ENCODE measurements around the gene LHPP.
A peak's percentile ranks its signal among the peaks of the same experiment; 100 is the strongest.

LHPP gene

GRCh38 chr10:124418726-124419501, 42.7 kb upstream of the LHPP start, which contains the start of gene OAT:
Gene OAT, minus strand, starts transcription at chr10:124418923. Its CDS starts 6,752 bp downstream, at chr10:124412171.
- no CpG with 5 or more reads among the region's 70 CpGs for WGBS (ENCODE audit: extremely low coverage, insufficient coverage, low lambda C conversion rate)
- Histone ChIP-seq H3K79me2 (ENCODE audit: control insufficient read depth, insufficient read depth, low read length) (peaks cover 26% of the 10 kb centered on the region), H4K8ac (ENCODE audit: low read depth, low read length) (no peak within 1 kb of the TSS), H3K4me1 (ENCODE audit: control insufficient read depth, low read depth, low read length) (peaks cover 4% of the 10 kb centered on the region), H3K36me3 (ENCODE audit: control insufficient read depth, insufficient read depth, low read length) (no peaks in the 10 kb centered on the region), H2BK15ac (replicated peaks; ENCODE audit: low read depth) (no peak within 1 kb of the TSS), H3K9ac (ENCODE audit: low read length) (peak within 1 kb of the TSS; percentile 71), H3K56ac (ENCODE audit: low read length) (peak within 1 kb of the TSS; percentile 77), H4K5ac (ENCODE audit: low read length) (no peak within 1 kb of the TSS), H3K27me3 (ENCODE audit: insufficient read depth, low read length, poor library complexity) (no peaks in the 10 kb centered on the region), H2BK120ac (ENCODE audit: low read depth, low read length) (no peak within 1 kb of the TSS), H2AK5ac (ENCODE audit: low read length) (no peak within 1 kb of the TSS), H3K4me2 (ENCODE audit: low read length) (peak within 1 kb of the TSS; percentile 88), H3K79me1 (ENCODE audit: low read length) (peaks cover 4% of the 10 kb centered on the region), H3K4me3 (ENCODE audit: low read length) (peak within 1 kb of the TSS; percentile 82), H3K27ac (ENCODE audit: low read depth, low read length) (peak within 1 kb of the TSS; percentile 51), H3K23ac (ENCODE audit: low read length) (no peak within 1 kb of the TSS), H2BK5ac (ENCODE audit: low read length) (no peak within 1 kb of the TSS), H3K18ac (ENCODE audit: low read length) (peak within 1 kb of the TSS; percentile 35), H3K4ac (ENCODE audit: low read depth, low read length) (no peak within 1 kb of the TSS)
- peak; percentile 99 for DNase-seq

- Histone ChIP-seq H4K8ac (ENCODE audit: low read depth, low read length) (no peak overlapping the region), H3K4me1 (ENCODE audit: control insufficient read depth, low read depth, low read length) (peaks cover 4% of the 10 kb centered on the region), H2BK15ac (replicated peaks; ENCODE audit: low read depth) (no peak overlapping the region), H3K56ac (ENCODE audit: low read length) (peak overlapping the region; percentile 69), H3K79me1 (ENCODE audit: low read length) (peaks cover 2% of the 10 kb centered on the region), H2BK120ac (ENCODE audit: low read depth, low read length) (no peak overlapping the region), H3K27me3 (ENCODE audit: insufficient read depth, low read length, poor library complexity) (no peaks in the 10 kb centered on the region), H3K23ac (ENCODE audit: low read length) (no peak overlapping the region), H3K4me2 (ENCODE audit: low read length) (no peak overlapping the region), H3K4ac (ENCODE audit: low read depth, low read length) (no peak overlapping the region), H3K79me2 (ENCODE audit: control insufficient read depth, insufficient read depth, low read length) (peaks cover 21% of the 10 kb centered on the region), H2AK5ac (ENCODE audit: low read length) (no peak overlapping the region), H3K9ac (ENCODE audit: low read length) (no peak overlapping the region), H2BK5ac (ENCODE audit: low read length) (no peak overlapping the region), H3K36me3 (ENCODE audit: control insufficient read depth, insufficient read depth, low read length) (no peaks in the 10 kb centered on the region), H3K18ac (ENCODE audit: low read length) (no peak overlapping the region), H3K27ac (ENCODE audit: low read depth, low read length) (no peak overlapping the region), H4K5ac (ENCODE audit: low read length) (no peak overlapping the region), H3K4me3 (ENCODE audit: low read length) (no peak overlapping the region)
- WGBS (ENCODE audit: extremely low coverage, insufficient coverage, low lambda C conversion rate), result no CpG with 5 or more reads among the region's 10 CpGs
- DNase-seq, result no peak
Observed at GRCh38 chr10:124419635-124420034, 42.0 kb upstream of the LHPP start.

- DNase-seq, result no peak
- no CpG with 5 or more reads among the region's 1 CpG for WGBS (ENCODE audit: extremely low coverage, insufficient coverage, low lambda C conversion rate)
- H3K4ac ChIP-seq (ENCODE audit: low read depth, low read length), result no peak overlapping the region
- H2BK5ac ChIP-seq (ENCODE audit: low read length), result no peak overlapping the region
- no peak overlapping the region for H3K9ac ChIP-seq (ENCODE audit: low read length)
- no peak overlapping the region for H3K4me3 ChIP-seq (ENCODE audit: low read length)
- H2AK5ac ChIP-seq (ENCODE audit: low read length), result no peak overlapping the region
- H3K27ac ChIP-seq (ENCODE audit: low read depth, low read length), result no peak overlapping the region
- H3K23ac ChIP-seq (ENCODE audit: low read length), result no peak overlapping the region
- peaks cover 17% of the 10 kb centered on the region for H3K79me2 ChIP-seq (ENCODE audit: control insufficient read depth, insufficient read depth, low read length)
- no peaks in the 10 kb centered on the region for H3K27me3 ChIP-seq (ENCODE audit: insufficient read depth, low read length, poor library complexity)
- no peak overlapping the region for H2BK120ac ChIP-seq (ENCODE audit: low read depth, low read length)
- no peak overlapping the region for H2BK15ac ChIP-seq (replicated peaks; ENCODE audit: low read depth)
- H3K36me3 ChIP-seq (ENCODE audit: control insufficient read depth, insufficient read depth, low read length), result no peaks in the 10 kb centered on the region
- no peaks in the 10 kb centered on the region for H3K79me1 ChIP-seq (ENCODE audit: low read length)
- no peak overlapping the region for H3K4me2 ChIP-seq (ENCODE audit: low read length)
- no peak overlapping the region for H3K18ac ChIP-seq (ENCODE audit: low read length)
- no peak overlapping the region for H3K56ac ChIP-seq (ENCODE audit: low read length)
- H4K5ac ChIP-seq (ENCODE audit: low read length), result no peak overlapping the region
- H4K8ac ChIP-seq (ENCODE audit: low read depth, low read length), result no peak overlapping the region
- peaks cover 4% of the 10 kb centered on the region for H3K4me1 ChIP-seq (ENCODE audit: control insufficient read depth, low read depth, low read length)
Observed at GRCh38 chr10:124420254-124420653, 41.4 kb upstream of the LHPP start.

DNA sequence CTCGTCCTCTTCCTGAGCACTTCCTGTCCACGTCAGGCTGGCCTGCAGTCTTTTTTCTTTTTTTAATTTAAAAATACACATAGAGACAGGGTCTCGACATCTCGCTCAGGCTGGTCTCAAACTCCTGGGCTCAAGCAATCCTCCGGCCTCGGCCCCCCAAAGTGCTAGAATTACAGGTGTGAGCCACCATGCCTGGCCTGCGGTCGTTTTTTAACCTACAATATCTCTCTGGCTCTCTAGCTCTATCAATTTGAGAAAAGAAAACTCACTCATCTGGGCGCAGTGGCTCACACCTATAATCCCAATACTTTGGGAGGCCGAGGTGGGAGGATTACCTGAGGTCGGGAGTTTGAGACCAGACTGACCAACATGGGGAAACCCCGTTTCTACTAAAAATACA, 38.9 kb upstream of the LHPP start:
- no peak overlapping the region for H4K5ac ChIP-seq (ENCODE audit: low read length)
- WGBS (ENCODE audit: extremely low coverage, insufficient coverage, low lambda C conversion rate), result no CpG with 5 or more reads among the region's 12 CpGs
- H4K8ac ChIP-seq (ENCODE audit: low read depth, low read length), result no peak overlapping the region
- no peaks in the 10 kb centered on the region for H3K36me3 ChIP-seq (ENCODE audit: control insufficient read depth, insufficient read depth, low read length)
- no peak overlapping the region for H2BK5ac ChIP-seq (ENCODE audit: low read length)
- H3K27ac ChIP-seq (ENCODE audit: low read depth, low read length), result no peak overlapping the region
- H3K79me2 ChIP-seq (ENCODE audit: control insufficient read depth, insufficient read depth, low read length), result peaks cover 3% of the 10 kb centered on the region
- no peaks in the 10 kb centered on the region for H3K27me3 ChIP-seq (ENCODE audit: insufficient read depth, low read length, poor library complexity)
- no peak overlapping the region for H3K9ac ChIP-seq (ENCODE audit: low read length)
- H2AK5ac ChIP-seq (ENCODE audit: low read length), result no peak overlapping the region
- no peak for DNase-seq
- no peak overlapping the region for H2BK120ac ChIP-seq (ENCODE audit: low read depth, low read length)
- no peak overlapping the region for H2BK15ac ChIP-seq (replicated peaks; ENCODE audit: low read depth)
- no peaks in the 10 kb centered on the region for H3K79me1 ChIP-seq (ENCODE audit: low read length)
- H3K23ac ChIP-seq (ENCODE audit: low read length), result no peak overlapping the region
- H3K56ac ChIP-seq (ENCODE audit: low read length), result no peak overlapping the region
- H3K4me2 ChIP-seq (ENCODE audit: low read length), result no peak overlapping the region
- no peak overlapping the region for H3K4ac ChIP-seq (ENCODE audit: low read depth, low read length)
- H3K4me3 ChIP-seq (ENCODE audit: low read length), result no peak overlapping the region
- H3K4me1 ChIP-seq (ENCODE audit: control insufficient read depth, low read depth, low read length), result no peaks in the 10 kb centered on the region
- H3K18ac ChIP-seq (ENCODE audit: low read length), result no peak overlapping the region

- Histone ChIP-seq H2BK5ac (ENCODE audit: low read length) (no peak overlapping the region), H3K4me1 (ENCODE audit: control insufficient read depth, low read depth, low read length) (no peaks in the 10 kb centered on the region), H3K27ac (ENCODE audit: low read depth, low read length) (no peak overlapping the region), H3K18ac (ENCODE audit: low read length) (no peak overlapping the region), H3K23ac (ENCODE audit: low read length) (no peak overlapping the region), H2BK120ac (ENCODE audit: low read depth, low read length) (no peak overlapping the region), H3K79me2 (ENCODE audit: control insufficient read depth, insufficient read depth, low read length) (no peaks in the 10 kb centered on the region), H4K5ac (ENCODE audit: low read length) (no peak overlapping the region), H3K56ac (ENCODE audit: low read length) (no peak overlapping the region), H3K27me3 (ENCODE audit: insufficient read depth, low read length, poor library complexity) (no peaks in the 10 kb centered on the region), H3K4me2 (ENCODE audit: low read length) (no peak overlapping the region), H3K4me3 (ENCODE audit: low read length) (no peak overlapping the region), H2BK15ac (replicated peaks; ENCODE audit: low read depth) (no peak overlapping the region), H2AK5ac (ENCODE audit: low read length) (no peak overlapping the region), H3K79me1 (ENCODE audit: low read length) (no peaks in the 10 kb centered on the region), H3K9ac (ENCODE audit: low read length) (no peak overlapping the region), H3K4ac (ENCODE audit: low read depth, low read length) (no peak overlapping the region), H4K8ac (ENCODE audit: low read depth, low read length) (no peak overlapping the region), H3K36me3 (ENCODE audit: control insufficient read depth, insufficient read depth, low read length) (no peaks in the 10 kb centered on the region)
- no peak for DNase-seq
- no CpG with 5 or more reads among the region's 5 CpGs for WGBS (ENCODE audit: extremely low coverage, insufficient coverage, low lambda C conversion rate)
Observed at GRCh38 chr10:124423813-124424212, 37.8 kb upstream of the LHPP start.

Measured in mesendoderm (in vitro differentiated cells).